D721Med (cell line): ENCODE results near the gene FMOD.

Experiments used
- DNase-seq: peaks from one replicate; pipeline ENCODE4 v3.0.0; 2011; ENCODE audit warnings: low spot score; ENCODE audit not compliant: insufficient read length
- FAIRE-seq: peaks from 2 replicates; lab custom pipeline; 2011; peaks lifted over from hg19 to GRCh38; lab: Jason Lieb, UNC
- TF ChIP-seq, protein P1 (sequence below): IDR thresholded peaks from 2 replicates; pipeline ENCODE4 v1.5.1; 2012; ENCODE audit warnings: mild to moderate bottlenecking, control low read depth; ENCODE audit not compliant: insufficient read depth; ENCODE audit errors: missing control alignments

FMOD gene

DNA sequence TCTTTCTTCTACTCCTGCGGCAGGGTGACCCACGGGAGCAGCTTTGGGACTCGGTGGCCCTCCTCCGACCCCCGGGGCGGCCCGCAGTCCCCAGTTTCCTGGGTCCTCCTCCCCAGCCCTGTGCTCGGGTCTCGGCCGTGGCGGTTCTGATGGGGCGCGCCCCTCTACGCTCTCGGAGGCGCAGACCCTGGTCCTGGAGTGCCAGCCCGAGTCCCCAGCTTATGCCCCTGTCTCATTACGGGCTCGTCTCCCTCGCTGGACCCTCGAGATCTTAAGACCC, 45.2 kb downstream of the FMOD start:
- TF ChIP-seq, protein P1, sequence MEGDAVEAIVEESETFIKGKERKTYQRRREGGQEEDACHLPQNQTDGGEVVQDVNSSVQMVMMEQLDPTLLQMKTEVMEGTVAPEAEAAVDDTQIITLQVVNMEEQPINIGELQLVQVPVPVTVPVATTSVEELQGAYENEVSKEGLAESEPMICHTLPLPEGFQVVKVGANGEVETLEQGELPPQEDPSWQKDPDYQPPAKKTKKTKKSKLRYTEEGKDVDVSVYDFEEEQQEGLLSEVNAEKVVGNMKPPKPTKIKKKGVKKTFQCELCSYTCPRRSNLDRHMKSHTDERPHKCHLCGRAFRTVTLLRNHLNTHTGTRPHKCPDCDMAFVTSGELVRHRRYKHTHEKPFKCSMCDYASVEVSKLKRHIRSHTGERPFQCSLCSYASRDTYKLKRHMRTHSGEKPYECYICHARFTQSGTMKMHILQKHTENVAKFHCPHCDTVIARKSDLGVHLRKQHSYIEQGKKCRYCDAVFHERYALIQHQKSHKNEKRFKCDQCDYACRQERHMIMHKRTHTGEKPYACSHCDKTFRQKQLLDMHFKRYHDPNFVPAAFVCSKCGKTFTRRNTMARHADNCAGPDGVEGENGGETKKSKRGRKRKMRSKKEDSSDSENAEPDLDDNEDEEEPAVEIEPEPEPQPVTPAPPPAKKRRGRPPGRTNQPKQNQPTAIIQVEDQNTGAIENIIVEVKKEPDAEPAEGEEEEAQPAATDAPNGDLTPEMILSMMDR: no peak
- no peak for DNase-seq
- no peak for FAIRE-seq

DNA sequence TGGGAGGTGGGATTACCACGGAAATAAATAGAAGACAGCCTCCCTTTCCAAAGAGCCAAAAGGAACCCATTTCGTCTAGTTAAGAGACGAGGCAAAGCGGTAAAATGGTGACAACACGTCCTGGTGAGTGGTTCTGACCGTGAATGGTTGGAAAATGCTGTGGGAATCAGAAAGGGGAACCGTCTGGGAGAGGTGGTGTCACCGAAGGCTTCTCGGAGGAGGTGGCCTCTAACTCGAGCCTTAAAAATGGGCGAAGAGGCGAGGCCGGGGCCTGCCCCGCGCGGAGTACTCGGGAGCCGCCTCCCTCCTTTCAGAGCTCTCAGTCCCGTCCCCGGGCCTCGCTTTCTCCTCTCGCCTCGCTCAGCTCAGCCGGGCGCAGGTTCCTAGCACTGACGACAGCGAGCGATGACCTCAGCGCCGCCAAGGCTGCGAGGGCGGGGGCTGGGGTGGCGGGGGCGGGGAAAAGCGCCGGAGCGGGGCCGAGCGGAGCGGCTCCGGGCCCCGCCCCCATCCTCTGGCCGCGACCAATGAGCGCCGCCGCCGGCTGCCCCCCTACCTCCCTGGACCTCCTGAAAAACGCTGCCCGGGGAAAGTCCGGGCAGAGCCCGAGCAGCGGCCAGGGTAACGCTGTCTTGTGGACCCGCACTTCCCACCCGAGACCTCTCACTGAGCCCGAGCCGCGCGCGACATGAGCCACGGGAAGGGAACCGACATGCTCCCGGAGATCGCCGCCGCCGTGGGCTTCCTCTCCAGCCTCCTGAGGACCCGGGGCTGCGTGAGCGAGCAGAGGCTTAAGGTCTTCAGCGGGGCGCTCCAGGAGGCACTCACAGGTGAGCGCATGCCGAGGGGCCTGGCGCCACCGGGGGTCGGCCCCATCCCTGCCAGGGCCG, 45.8 kb downstream of the FMOD start, which contains the start of gene BTG2:
Gene BTG2, plus strand, starts transcription at position 601 of the 890 bp plus-strand sequence. Its CDS starts 88 bp downstream, at position 689.
- FAIRE-seq (no peak), DNase-seq (peak; percentile 95)
- TF ChIP-seq, protein P1: no peak

DNA sequence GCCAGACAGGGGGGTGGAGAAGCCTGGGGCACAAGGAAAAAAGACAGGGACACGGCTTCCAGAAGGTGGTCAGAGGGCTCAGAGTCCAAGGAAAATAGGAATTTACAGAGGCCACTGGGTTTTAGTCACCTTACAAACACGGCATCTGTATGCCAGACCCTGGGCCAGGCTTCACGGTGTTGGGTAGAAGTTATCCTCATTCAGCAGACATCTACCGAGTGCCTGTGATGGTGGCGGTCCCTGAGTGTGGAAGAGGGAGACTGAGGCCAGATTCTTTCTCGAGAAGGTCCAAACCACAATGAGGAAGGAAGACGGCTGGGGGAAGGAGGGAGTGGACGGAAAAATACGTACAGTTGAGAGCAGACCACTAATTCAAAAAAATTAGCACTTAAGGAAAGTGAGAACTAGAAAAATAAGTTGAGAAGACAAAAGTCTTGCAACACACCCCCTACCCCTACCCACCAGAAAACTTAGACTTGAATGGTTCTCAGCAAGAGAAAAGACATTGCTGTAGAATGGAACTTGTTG, 46.5 kb downstream of the FMOD start:
- DNase-seq (no peak), FAIRE-seq (no peak)
- TF ChIP-seq, protein P1: no peak

DNA sequence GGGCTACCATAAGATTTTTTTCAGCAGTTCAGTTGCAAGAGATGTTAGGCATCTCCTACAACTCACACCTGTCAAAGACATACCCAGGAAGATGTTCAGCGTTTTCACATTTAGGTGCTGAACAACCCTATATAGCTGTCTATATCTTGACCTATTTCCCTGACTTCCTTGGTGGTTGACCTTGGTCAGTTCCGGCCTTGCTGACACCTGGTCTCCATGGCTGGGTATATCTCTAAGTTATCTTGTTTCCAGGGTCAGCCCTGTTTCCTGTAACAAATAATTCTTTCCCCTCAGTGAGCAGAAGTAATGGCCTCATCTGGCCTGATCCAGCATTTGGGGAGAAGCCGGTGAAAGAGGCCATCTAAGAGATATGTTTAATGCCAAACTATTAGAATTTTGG, 48.0 kb downstream of the FMOD start:
- DNase-seq (no peak), FAIRE-seq (no peak)
- TF ChIP-seq, protein P1: no peak

DNA sequence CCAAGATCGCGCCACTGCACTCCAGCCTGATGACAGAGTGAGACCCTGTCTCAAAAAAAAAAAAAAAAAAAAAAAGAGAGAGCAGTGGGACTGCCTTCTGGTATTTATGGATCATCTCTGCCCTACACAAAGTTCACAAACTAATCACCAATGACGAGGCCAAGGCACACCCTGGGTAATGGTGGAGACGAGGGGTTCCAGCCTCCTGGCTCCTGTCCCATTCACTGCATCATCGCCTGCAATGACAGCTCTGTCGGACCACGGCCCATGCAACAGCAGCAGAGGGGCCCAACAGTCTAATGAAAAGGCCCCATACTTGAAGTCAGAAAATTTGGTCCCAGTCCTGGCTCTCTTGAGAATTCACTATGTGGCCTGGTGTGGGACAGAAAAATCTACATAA, 48.5 kb downstream of the FMOD start:
- DNase-seq: no peak
- FAIRE-seq: no peak
- TF ChIP-seq, protein P1: no peak

GRCh38 chr1:203301331-203301668, 49.6 kb downstream of the FMOD start:
- TF ChIP-seq, protein P1: no peak
- DNase-seq: no peak
- FAIRE-seq: no peak
